Panc1 (cell line): Measurements from ENCODE around the gene TRAPPC14.
"Not testable (repeated sequence)": the region's sequence is repeated elsewhere in the genome, so short reads cannot be mapped to it uniquely, and the experiment has no call there.

Experiments
- SIN3A ChIP-seq: IDR thresholded peaks from 2 replicates; pipeline ENCODE4 v1.6.1; 2012; ENCODE audit warnings: low read depth, mild to moderate bottlenecking, low read length, moderate library complexity, borderline replicate concordance; ENCODE audit not compliant: insufficient read depth
- TF ChIP-seq, protein P1 (sequence below): fragments of 450-650 bp; IDR thresholded peaks from 2 replicates; pipeline ENCODE4 v1.5.1; 2017; ENCODE audit warnings: mild to moderate bottlenecking

DNA sequence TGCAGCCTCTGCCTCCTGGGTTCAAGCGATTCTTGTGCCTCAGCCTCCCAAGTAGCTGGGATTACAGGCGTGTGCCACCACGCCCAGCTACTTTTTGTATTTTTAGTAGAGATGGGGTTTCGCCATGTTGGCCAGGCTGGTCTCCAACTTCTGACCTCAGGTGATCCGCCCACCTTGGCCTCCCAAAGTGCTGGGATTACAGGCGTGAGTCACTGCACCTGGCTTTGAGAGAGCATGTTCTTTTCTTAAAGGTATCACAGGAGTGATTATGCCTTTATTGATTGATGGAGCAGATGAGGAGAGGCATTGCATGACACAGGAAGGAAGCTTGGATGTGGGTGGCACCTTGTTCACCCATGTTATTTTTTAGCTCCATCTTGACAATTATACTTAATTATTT lies 24.6 kb upstream of the TRAPPC14 start:
- TF ChIP-seq, protein P1, sequence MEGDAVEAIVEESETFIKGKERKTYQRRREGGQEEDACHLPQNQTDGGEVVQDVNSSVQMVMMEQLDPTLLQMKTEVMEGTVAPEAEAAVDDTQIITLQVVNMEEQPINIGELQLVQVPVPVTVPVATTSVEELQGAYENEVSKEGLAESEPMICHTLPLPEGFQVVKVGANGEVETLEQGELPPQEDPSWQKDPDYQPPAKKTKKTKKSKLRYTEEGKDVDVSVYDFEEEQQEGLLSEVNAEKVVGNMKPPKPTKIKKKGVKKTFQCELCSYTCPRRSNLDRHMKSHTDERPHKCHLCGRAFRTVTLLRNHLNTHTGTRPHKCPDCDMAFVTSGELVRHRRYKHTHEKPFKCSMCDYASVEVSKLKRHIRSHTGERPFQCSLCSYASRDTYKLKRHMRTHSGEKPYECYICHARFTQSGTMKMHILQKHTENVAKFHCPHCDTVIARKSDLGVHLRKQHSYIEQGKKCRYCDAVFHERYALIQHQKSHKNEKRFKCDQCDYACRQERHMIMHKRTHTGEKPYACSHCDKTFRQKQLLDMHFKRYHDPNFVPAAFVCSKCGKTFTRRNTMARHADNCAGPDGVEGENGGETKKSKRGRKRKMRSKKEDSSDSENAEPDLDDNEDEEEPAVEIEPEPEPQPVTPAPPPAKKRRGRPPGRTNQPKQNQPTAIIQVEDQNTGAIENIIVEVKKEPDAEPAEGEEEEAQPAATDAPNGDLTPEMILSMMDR: not testable (repeated sequence)
- TF ChIP-seq SIN3A: not testable (repeated sequence)
